IMR-90 (cell line): ENCODE results near the gene MSI2. TPM values are rescaled to one million over a fixed set of nuclear protein-coding genes. Genes with fewer than 3 reads are reported as not detected.

Source experiments
- ATAC-seq: fragments of 200-7000 bp; cut with Tn5 transposase; 2 replicates; pipeline ENCODE4 v1.9.1; 2020; ENCODE audit warnings: low read depth, mild to moderate bottlenecking, moderate library complexity
- BruUV-seq: library from RNA; stranded (reverse); fragments of 400-500 nt; replicated peaks from 2 replicates; lab custom pipeline; 2021; lab: Mats Ljungman, UMichigan
- CTCF ChIA-PET: fragments of 300-600 bp; formaldehyde crosslinking; extraction: SDS; loops from one replicate; lab custom pipeline; 2021; ENCODE audit warnings: antibody characterized with exemption; lab: Yijun Ruan, JAX
- POLR2A ChIA-PET: fragments of 300-600 bp; sonication (Branson Sonifier 250); formaldehyde crosslinking; loops from one replicate; lab custom pipeline; 2022; ENCODE audit warnings: antibody characterized with exemption; ENCODE audit not compliant: unreplicated experiment; lab: Charles Lee
- DNase-seq: peaks from one replicate; pipeline ENCODE4 v3.0.0; 2013
- H2AFZ ChIP-seq: replicated peaks from 2 replicates; pipeline ENCODE3; 2013; ENCODE audit warnings: low read length, mild to moderate bottlenecking; ENCODE audit not compliant: poor library complexity
- H2AK5ac ChIP-seq: 2 replicates; pipeline ENCODE4 v1.6.1; 2013; ENCODE audit warnings: low read depth, low read length, inconsistent platforms
- H2AK9ac ChIP-seq: replicated peaks from 2 replicates; pipeline ENCODE3; 2013; ENCODE audit warnings: mild to moderate bottlenecking, low read depth, low read length, moderate library complexity; ENCODE audit not compliant: poor library complexity
- H2BK120ac ChIP-seq: 2 replicates; pipeline ENCODE4 v1.6.1; 2013; ENCODE audit warnings: low read depth, low read length, inconsistent platforms
- H2BK15ac ChIP-seq: 3 replicates; pipeline ENCODE4 v1.6.1; 2013; ENCODE audit warnings: low read depth, low read length, inconsistent platforms
- H2BK20ac ChIP-seq: 2 replicates; pipeline ENCODE4 v1.6.1; 2013; ENCODE audit warnings: low read depth, mild to moderate bottlenecking, inconsistent platforms, low read length, moderate library complexity
- H2BK5ac ChIP-seq: 2 replicates; pipeline ENCODE4 v1.6.1; 2013; ENCODE audit warnings: mild to moderate bottlenecking, low read depth, low read length, inconsistent platforms; ENCODE audit not compliant: poor library complexity, severe bottlenecking
- H3K14ac ChIP-seq: replicated peaks from 2 replicates; pipeline ENCODE4 v1.6.1; 2013; ENCODE audit warnings: low read depth, low read length, inconsistent platforms
- H3K18ac ChIP-seq: 2 replicates; pipeline ENCODE4 v1.6.1; 2013; ENCODE audit warnings: low read depth, low read length, control low read depth
- H3K23ac ChIP-seq: 2 replicates; pipeline ENCODE4 v1.6.1; 2013; ENCODE audit warnings: low read depth, low read length, inconsistent platforms
- H3K27ac ChIP-seq: 2 replicates; pipeline ENCODE4 v1.5.1; 2013; ENCODE audit warnings: mild to moderate bottlenecking, control low read depth, low read length; ENCODE audit not compliant: insufficient read depth
- H3K27me3 ChIP-seq: 2 replicates; pipeline ENCODE4 v1.6.1; 2013; ENCODE audit warnings: low read length; ENCODE audit not compliant: control insufficient read depth, insufficient read depth
- H3K36me3 ChIP-seq: 2 replicates; pipeline ENCODE4 v1.6.1; 2013; ENCODE audit warnings: low read length, mixed read lengths; ENCODE audit not compliant: control insufficient read depth, insufficient read depth
- H3K4ac ChIP-seq: 2 replicates; pipeline ENCODE4 v1.6.1; 2013; ENCODE audit warnings: low read depth, low read length, inconsistent platforms
- H3K4me1 ChIP-seq: 2 replicates; pipeline ENCODE4 v1.6.1; 2013; ENCODE audit warnings: low read length, mixed read lengths; ENCODE audit not compliant: control insufficient read depth, insufficient read depth
- H3K4me2 ChIP-seq: 2 replicates; pipeline ENCODE4 v1.6.1; 2013; ENCODE audit warnings: low read depth, mild to moderate bottlenecking, control low read depth, low read length, moderate library complexity
- H3K4me3 ChIP-seq: 2 replicates; pipeline ENCODE4 v1.5.1; 2013; ENCODE audit warnings: low read depth, mild to moderate bottlenecking, control low read depth, low read length, moderate library complexity; ENCODE audit not compliant: insufficient read depth
- H3K56ac ChIP-seq: 2 replicates; pipeline ENCODE4 v1.6.1; 2013; ENCODE audit warnings: low read length, inconsistent platforms; ENCODE audit not compliant: insufficient read depth; ENCODE audit errors: extremely low read depth
- H3K79me1 ChIP-seq, 2 experiments: 2 replicates each; pipeline ENCODE4 v1.6.1; 2013; ENCODE audit warnings: low read length in 2 of 2, inconsistent platforms in 1 of 2, low read depth in 1 of 2
- H3K9ac ChIP-seq: 2 replicates; pipeline ENCODE4 v1.6.1; 2013; ENCODE audit warnings: low read depth, low read length, control low read depth
- H3K9me1 ChIP-seq: 2 replicates; pipeline ENCODE4 v1.6.1; 2013; ENCODE audit warnings: low read length, inconsistent platforms; ENCODE audit not compliant: insufficient read depth
- H3K9me3 ChIP-seq: 2 replicates; pipeline ENCODE4 v1.6.1; 2013; ENCODE audit warnings: low read length; ENCODE audit not compliant: control insufficient read depth, insufficient read depth
- H4K20me1 ChIP-seq: 2 replicates; pipeline ENCODE4 v1.6.1; 2013; ENCODE audit warnings: low read length, inconsistent platforms; ENCODE audit not compliant: insufficient read depth
- H4K5ac ChIP-seq: 2 replicates; pipeline ENCODE4 v1.6.1; 2013; ENCODE audit warnings: mild to moderate bottlenecking, low read depth, low read length, control low read depth
- H4K8ac ChIP-seq, 2 experiments: 2 replicates each; pipeline ENCODE4 v1.6.1; 2013; ENCODE audit warnings: low read depth in 2 of 2, low read length in 2 of 2, control low read depth in 1 of 2, inconsistent platforms in 1 of 2
- H4K91ac ChIP-seq: 2 replicates; pipeline ENCODE4 v1.6.1; 2013; ENCODE audit warnings: low read depth, low read length, inconsistent platforms; ENCODE audit not compliant: insufficient read depth
- BHLHE40 ChIP-seq: fragments of 150-350 bp; IDR thresholded peaks from 2 replicates; pipeline ENCODE4 v1.6.1; 2016; ENCODE audit warnings: mild to moderate bottlenecking, low read depth, low read length
- CEBPB ChIP-seq: IDR thresholded peaks from 2 replicates; pipeline ENCODE4 v1.6.1; 2012; ENCODE audit warnings: low read depth, low read length, improper control_type of control experiment
- CHD1 ChIP-seq: IDR thresholded peaks from 2 replicates; pipeline ENCODE4 v1.6.1; 2012; ENCODE audit warnings: low read depth, low read length, improper control_type of control experiment
- CTCF ChIP-seq: conservative IDR thresholded peaks from 2 replicates; pipeline ENCODE4 v1.5.1; 2012; ENCODE audit warnings: mild to moderate bottlenecking, low read depth, low read length, improper control_type of control experiment
- FOS ChIP-seq: fragments of 150-350 bp; IDR thresholded peaks from 2 replicates; pipeline ENCODE4 v1.6.1; 2016; ENCODE audit warnings: low read depth, low read length
- MAFK ChIP-seq: IDR thresholded peaks from 2 replicates; pipeline ENCODE4 v1.6.1; 2012; ENCODE audit warnings: low read depth, low read length, improper control_type of control experiment
- MAZ ChIP-seq: IDR thresholded peaks from 2 replicates; pipeline ENCODE4 v1.6.1; 2012; ENCODE audit warnings: low read depth, mild to moderate bottlenecking, low read length, improper control_type of control experiment, moderate library complexity, borderline replicate concordance
- MXI1 ChIP-seq: IDR thresholded peaks from 2 replicates; pipeline ENCODE4 v1.6.1; 2012; ENCODE audit warnings: low read depth, mild to moderate bottlenecking, low read length, moderate library complexity, borderline replicate concordance
- POLR2A ChIP-seq: IDR thresholded peaks from 2 replicates; pipeline ENCODE4 v1.6.1; 2012; ENCODE audit warnings: mild to moderate bottlenecking, low read depth, low read length
- RAD21 ChIP-seq: IDR thresholded peaks from 2 replicates; pipeline ENCODE4 v1.6.1; 2012; ENCODE audit warnings: low read length, improper control_type of control experiment
- RCOR1 ChIP-seq: IDR thresholded peaks from 2 replicates; pipeline ENCODE4 v1.6.1; 2012; ENCODE audit warnings: mild to moderate bottlenecking, low read length, improper control_type of control experiment; ENCODE audit not compliant: insufficient replicate concordance
- RFX5 ChIP-seq: IDR thresholded peaks from 2 replicates; pipeline ENCODE4 v1.8.0; 2012; ENCODE audit warnings: low read depth, mild to moderate bottlenecking, low read length, moderate library complexity
- SMC3 ChIP-seq: fragments of 150-350 bp; IDR thresholded peaks from 2 replicates; pipeline ENCODE4 v1.6.1; 2016; ENCODE audit warnings: low read depth, mild to moderate bottlenecking, antibody characterized with exemption, low read length, moderate library complexity
- WGBS, 2 experiments: methylation state at CpG; one replicate each; pipeline versions ENCODE4 v1.1.5 to v1.1.7; 2013; ENCODE audit warnings: missing lambda C conversion rate in 2 of 2; ENCODE audit not compliant: insufficient read length in 1 of 2; ENCODE audit errors: extremely low coverage in 2 of 2; 5-methylcytosine and 5-hydroxymethylcytosine counted together
- dilution Hi-C: fragments of 300-500 bp; cut with HindIII; formaldehyde crosslinking; loops from one replicate; pipeline ENCODE4 v1.14.3; 2018; ENCODE audit warnings: low sequenced_read_pairs; ENCODE audit not compliant: unreplicated experiment
- in situ Hi-C: fragments of 300-500 bp; cut with MboI; formaldehyde crosslinking; loops from 3 replicates; pipeline ENCODE4 v1.14.3; 2019; ENCODE audit warnings: low sequenced_read_pairs, inconsistent platforms, mixed read lengths
- intact Hi-C: fragments of 100-400 bp; cut with micrococcal nuclease; formaldehyde crosslinking; loops from 2 replicates; pipeline ENCODE4 v1.10.0; 2022
- polyA plus RNA-seq, 3 experiments: library from polyadenylated mRNA; depleted of rRNA; stranded (reverse); fragments of >200 nt; gene quantifications; 2 replicates each; pipeline ENCODE4 v1.2.3, GENCODE V29; 2012; ENCODE audit warnings: low replicate concordance in 1 of 3
- total RNA-seq: library from RNA; depleted of rRNA; stranded (reverse); fragments of >200 nt; gene quantifications from 2 replicates; pipeline ENCODE4 v1.2.3, GENCODE V29; 2012
- TF ChIP-seq, protein P1 (sequence below): fragments of 150-350 bp; IDR thresholded peaks from 2 replicates; pipeline ENCODE4 v1.6.1; 2016; ENCODE audit warnings: low read depth, mild to moderate bottlenecking, low read length, moderate library complexity, borderline replicate concordance

MSI2 gene
- total and polyA plus RNA-seq, 2 of the 4 experiments (the other 2 are of a cell fraction): 13.0 to 16.0 TPM

GRCh38 chr17:57350266-57350665 lies 93.9 kb downstream of the MSI2 start:
- H3K9me3 ChIP-seq: no peaks in the 10 kb centered on the region
- H3K14ac ChIP-seq: no peak overlapping the region
- ChIA-PET POLR2A (no interaction called here), CTCF (no interaction called here)
- H2AK9ac ChIP-seq: no peak overlapping the region
- 13% methylated on average over 3 of the region's 6 CpGs; no CpG with 5 or more reads in 1 of the 2 experiments for WGBS, 2 experiments
- peak overlapping the region; percentile 9 for H2AFZ ChIP-seq
- no peak overlapping the region for H2BK20ac ChIP-seq
- no peak overlapping the region for H4K5ac ChIP-seq
- peak overlapping the region; percentile 18; the same call in 1 of the 2 replicates for H3K27ac ChIP-seq
- intact Hi-C loops: no loop called here
- TF ChIP-seq RCOR1: no peak
- TF ChIP-seq FOS: no peak
- no peak for TF ChIP-seq BHLHE40
- no peak for TF ChIP-seq CEBPB
- no peak for TF ChIP-seq MXI1
- TF ChIP-seq MAZ: no peak
- TF ChIP-seq, protein P1, sequence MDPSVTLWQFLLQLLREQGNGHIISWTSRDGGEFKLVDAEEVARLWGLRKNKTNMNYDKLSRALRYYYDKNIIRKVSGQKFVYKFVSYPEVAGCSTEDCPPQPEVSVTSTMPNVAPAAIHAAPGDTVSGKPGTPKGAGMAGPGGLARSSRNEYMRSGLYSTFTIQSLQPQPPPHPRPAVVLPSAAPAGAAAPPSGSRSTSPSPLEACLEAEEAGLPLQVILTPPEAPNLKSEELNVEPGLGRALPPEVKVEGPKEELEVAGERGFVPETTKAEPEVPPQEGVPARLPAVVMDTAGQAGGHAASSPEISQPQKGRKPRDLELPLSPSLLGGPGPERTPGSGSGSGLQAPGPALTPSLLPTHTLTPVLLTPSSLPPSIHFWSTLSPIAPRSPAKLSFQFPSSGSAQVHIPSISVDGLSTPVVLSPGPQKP: no peak
- no peak for TF ChIP-seq SMC3
- no peak for TF ChIP-seq CTCF
- no peak for TF ChIP-seq POLR2A
- no peak for TF ChIP-seq CHD1
- TF ChIP-seq RAD21: no peak
- TF ChIP-seq RFX5: no peak
- no peak for TF ChIP-seq MAFK
- H2BK120ac ChIP-seq: no peak overlapping the region
- no peak overlapping the region for H3K23ac ChIP-seq
- peaks cover 6% of the 10 kb centered on the region; the same call in 1 of the 2 replicates for H3K9me1 ChIP-seq
- H3K4me3 ChIP-seq: no peak overlapping the region
- H2BK5ac ChIP-seq: no peak overlapping the region
- ATAC-seq: peak; percentile 85
- no TSS peak for BruUV-seq
- no peak overlapping the region for H3K4ac ChIP-seq
- H3K4me1 ChIP-seq: peaks cover 4% of the 10 kb centered on the region
- no peak overlapping the region for H3K4me2 ChIP-seq
- H4K91ac ChIP-seq: no peak overlapping the region
- dilution Hi-C loops: no loop called here
- H4K8ac ChIP-seq: no peak overlapping the region
- H3K9ac ChIP-seq: no peak overlapping the region
- DNase-seq: peak; percentile 70
- no peaks in the 10 kb centered on the region for H3K27me3 ChIP-seq
- H2BK15ac ChIP-seq: no peak overlapping the region
- in situ Hi-C loops: no loop called here
- H3K18ac ChIP-seq: no peak overlapping the region
- no peak overlapping the region for H3K56ac ChIP-seq
- no peak overlapping the region for H2AK5ac ChIP-seq
- H3K79me1 ChIP-seq: no peaks in the 10 kb centered on the region; a peak in 1 of 4 replicates
- peaks cover 7% of the 10 kb centered on the region for H3K36me3 ChIP-seq
- no peaks in the 10 kb centered on the region; the same call in 1 of the 2 replicates for H4K20me1 ChIP-seq
